PC-3 (cell line): Measurements from ENCODE around the gene ZNF79. TPM values are rescaled to one million over a fixed set of nuclear protein-coding genes. Genes with fewer than 3 reads are reported as not detected.

Experiments
- ATAC-seq: fragments of 200-7000 bp; cut with Tn5 transposase; 2 replicates; pipeline ENCODE4 v1.9.1; 2020; ENCODE audit warnings: mild to moderate bottlenecking, moderate library complexity
- BruUV-seq: library from RNA; stranded (reverse); fragments of 400-500 nt; replicated peaks from 2 replicates; lab custom pipeline; 2021; lab: Mats Ljungman, UMichigan
- CTCF ChIA-PET: fragments of 300-600 bp; sonication (Branson Sonifier 250); formaldehyde crosslinking; loops from one replicate; lab custom pipeline; 2022; ENCODE audit warnings: antibody characterized with exemption; lab: Charles Lee
- POLR2A ChIA-PET: fragments of 300-600 bp; sonication (Branson Sonifier 250); formaldehyde crosslinking; loops from one replicate; lab custom pipeline; 2022; ENCODE audit warnings: antibody characterized with exemption; ENCODE audit not compliant: unreplicated experiment; lab: Charles Lee
- DNase-seq: peaks from one replicate; pipeline ENCODE4 v3.0.0-alpha.2; 2015
- H2AFZ ChIP-seq: fragments of 300-600 bp; sonication (generic); 2 replicates; pipeline ENCODE4 v1.6.0; 2016; ENCODE audit warnings: antibody characterized with exemption, low read length
- H3F3A ChIP-seq: fragments of 300-600 bp; sonication (generic); one replicate; pipeline ENCODE4 v1.6.0; 2017; ENCODE audit warnings: antibody characterized with exemption, low read length, control low read depth, mild to moderate bottlenecking; ENCODE audit not compliant: unreplicated experiment
- H3K27ac ChIP-seq: fragments of 300-600 bp; sonication (generic); 2 replicates; pipeline ENCODE4 v1.5.1; 2016; ENCODE audit warnings: mild to moderate bottlenecking, low read length
- H3K27me3 ChIP-seq: fragments of 300-600 bp; sonication (generic); 2 replicates; pipeline ENCODE4 v1.6.1; 2016; ENCODE audit warnings: low read length, mixed read lengths
- H3K36me3 ChIP-seq: fragments of 300-600 bp; sonication (generic); 2 replicates; pipeline ENCODE4 v1.6.1; 2016; ENCODE audit warnings: low read depth, mixed run types, low read length, mixed read lengths
- H3K4me1 ChIP-seq: fragments of 300-600 bp; sonication (generic); 2 replicates; pipeline ENCODE4 v1.5.1; 2016; ENCODE audit warnings: low read length; ENCODE audit not compliant: insufficient read depth
- H3K4me2 ChIP-seq: fragments of 300-600 bp; sonication (generic); 2 replicates; pipeline ENCODE4 v1.6.0; 2016; ENCODE audit warnings: low read length
- H3K4me3 ChIP-seq: fragments of 300-600 bp; sonication (generic); 2 replicates; pipeline ENCODE4 v1.5.1; 2016; ENCODE audit warnings: mild to moderate bottlenecking, low read length, mixed read lengths
- H3K79me2 ChIP-seq: fragments of 300-600 bp; sonication (generic); 2 replicates; pipeline ENCODE4 v1.6.1; 2017; ENCODE audit warnings: low read length, mixed read lengths
- H3K9ac ChIP-seq: fragments of 300-600 bp; sonication (generic); 2 replicates; pipeline ENCODE4 v1.6.0; 2016; ENCODE audit warnings: mild to moderate bottlenecking, low read length
- H3K9me2 ChIP-seq: fragments of 300-600 bp; sonication (generic); replicated peaks from 2 replicates; pipeline ENCODE4 v1.6.1; 2016; ENCODE audit warnings: mixed run types, low read length, mixed read lengths
- H3K9me3 ChIP-seq: fragments of 300-600 bp; sonication (generic); 2 replicates; pipeline ENCODE4 v1.6.1; 2016; ENCODE audit warnings: low read length, mixed read lengths
- H4K20me1 ChIP-seq: fragments of 300-600 bp; sonication (generic); 2 replicates; pipeline ENCODE4 v1.6.1; 2016; ENCODE audit warnings: low read length, mixed read lengths
- EZH2 ChIP-seq: fragments of 300-600 bp; sonication (generic); IDR thresholded peaks from one replicate; pipeline ENCODE4 v1.6.1; 2017; ENCODE audit warnings: antibody characterized with exemption, mild to moderate bottlenecking, low read length; ENCODE audit not compliant: unreplicated experiment
- EZH2phosphoT487 ChIP-seq: fragments of 300-600 bp; sonication (generic); IDR thresholded peaks from 2 replicates; pipeline ENCODE4 v1.6.1; 2018; ENCODE audit warnings: mild to moderate bottlenecking, antibody characterized with exemption, low read length, borderline replicate concordance
- intact Hi-C: fragments of 100-400 bp; cut with micrococcal nuclease; formaldehyde crosslinking; loops from 2 replicates; pipeline ENCODE4 v1.9.0; 2023
- total RNA-seq: library from RNA; depleted of rRNA; stranded (reverse); fragments of >200 nt; gene quantifications from 2 replicates; pipeline ENCODE4 v1.2.3, GENCODE V29; 2014
- TF ChIP-seq, protein P1 (sequence below): fragments of 300-600 bp; sonication (generic); conservative IDR thresholded peaks from 2 replicates; pipeline ENCODE4 v1.5.1; 2017; ENCODE audit warnings: antibody characterized with exemption, low read depth, mild to moderate bottlenecking, low read length

The ZNF79 gene
- total RNA-seq, 1 experiment from 2014 or later, result 4.9 TPM

DNA sequence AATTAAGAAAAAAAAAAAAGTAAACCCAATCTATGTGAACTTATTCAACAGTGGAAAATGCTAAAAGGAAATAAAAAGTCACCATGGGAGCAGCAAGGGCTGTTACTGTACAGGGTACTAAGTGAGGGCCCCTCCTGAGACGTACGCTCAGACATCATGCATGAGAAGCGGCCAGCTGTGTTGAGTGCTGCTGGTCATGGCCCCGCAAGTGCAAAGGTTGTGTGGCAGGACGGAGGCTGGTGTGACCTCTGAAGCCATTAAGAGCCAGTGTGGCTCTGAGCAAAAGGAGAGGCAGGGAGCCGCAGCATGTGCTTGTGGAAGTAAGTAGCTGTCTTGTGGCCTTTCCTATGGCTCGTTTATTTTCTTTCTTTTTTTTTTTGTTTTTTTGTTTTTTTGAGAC lies 3.1 kb upstream of the ZNF79 start:
- no peak overlapping the region for H2AFZ ChIP-seq
- H3F3A ChIP-seq, result peaks cover 4% of the 10 kb centered on the region
- no peak overlapping the region for H3K27ac ChIP-seq
- H3K27me3 ChIP-seq, result no peaks in the 10 kb centered on the region
- H4K20me1 ChIP-seq, result no peaks in the 10 kb centered on the region
- H3K4me2 ChIP-seq, result no peak overlapping the region
- peaks cover 40% of the 10 kb centered on the region for H3K79me2 ChIP-seq
- no peaks in the 10 kb centered on the region for H3K36me3 ChIP-seq
- H3K9me3 ChIP-seq, result no peaks in the 10 kb centered on the region
- ATAC-seq (no peak), DNase-seq (no peak)
- H3K4me1 ChIP-seq, result peaks cover 51% of the 10 kb centered on the region
- H3K9me2 ChIP-seq, result no peaks in the 10 kb centered on the region
- no peak overlapping the region for H3K9ac ChIP-seq
- ChIA-PET POLR2A (no interaction called here), CTCF (no interaction called here)
- H3K4me3 ChIP-seq, result no peak overlapping the region
- intact Hi-C loops, result no loop called here
- TF ChIP-seq EZH2, result no peak
- TF ChIP-seq EZH2phosphoT487, result no peak
- no TSS peak for BruUV-seq

DNA sequence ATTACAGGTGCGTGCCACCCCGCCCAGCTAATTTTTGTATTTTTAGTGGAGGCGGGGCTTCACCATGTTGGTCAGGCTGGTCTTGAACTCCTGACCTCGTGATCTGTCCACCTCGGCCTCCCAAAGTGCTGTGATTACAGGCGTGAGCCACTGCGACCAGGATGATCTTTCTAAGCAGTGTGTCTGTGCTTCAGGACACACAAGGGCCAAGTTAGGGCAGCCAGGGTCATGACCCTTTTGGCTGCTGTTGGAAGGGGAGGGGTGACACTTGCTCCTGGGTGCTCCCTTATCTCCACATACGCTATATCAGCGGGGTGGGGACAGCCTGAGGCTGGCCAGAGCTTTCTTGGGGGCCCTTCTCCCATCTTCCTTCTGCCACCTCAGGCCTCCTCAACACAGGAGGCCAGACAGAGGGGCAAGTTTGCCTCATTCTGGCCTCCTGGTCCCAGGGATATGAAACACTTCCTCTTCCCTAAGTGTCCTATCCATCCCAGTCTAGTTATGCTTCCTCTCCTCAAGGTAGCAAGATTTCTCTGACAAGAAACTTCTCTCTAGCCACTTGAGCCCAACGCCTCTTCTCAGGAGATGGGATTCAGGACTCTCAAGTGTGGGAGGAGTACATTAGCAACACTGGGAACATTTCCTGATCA lies 1.9 kb upstream of the ZNF79 start:
- Histone ChIP-seq H2AFZ (no peak overlapping the region), H3K79me2 (peaks cover 49% of the 10 kb centered on the region), H3K9me3 (no peaks in the 10 kb centered on the region), H4K20me1 (no peaks in the 10 kb centered on the region), H3K36me3 (no peaks in the 10 kb centered on the region), H3K4me2 (peak overlapping the region; percentile 92), H3K27ac (peak overlapping the region; percentile 12; the same call in 1 of the 2 replicates), H3K27me3 (no peaks in the 10 kb centered on the region), H3K9me2 (no peaks in the 10 kb centered on the region), H3K9ac (no peak overlapping the region), H3F3A (peaks cover 4% of the 10 kb centered on the region), H3K4me3 (peak overlapping the region; percentile 97; the same call in 1 of the 2 replicates), H3K4me1 (peaks cover 51% of the 10 kb centered on the region)
- TF ChIP-seq EZH2phosphoT487, result no peak
- TF ChIP-seq, protein P1, sequence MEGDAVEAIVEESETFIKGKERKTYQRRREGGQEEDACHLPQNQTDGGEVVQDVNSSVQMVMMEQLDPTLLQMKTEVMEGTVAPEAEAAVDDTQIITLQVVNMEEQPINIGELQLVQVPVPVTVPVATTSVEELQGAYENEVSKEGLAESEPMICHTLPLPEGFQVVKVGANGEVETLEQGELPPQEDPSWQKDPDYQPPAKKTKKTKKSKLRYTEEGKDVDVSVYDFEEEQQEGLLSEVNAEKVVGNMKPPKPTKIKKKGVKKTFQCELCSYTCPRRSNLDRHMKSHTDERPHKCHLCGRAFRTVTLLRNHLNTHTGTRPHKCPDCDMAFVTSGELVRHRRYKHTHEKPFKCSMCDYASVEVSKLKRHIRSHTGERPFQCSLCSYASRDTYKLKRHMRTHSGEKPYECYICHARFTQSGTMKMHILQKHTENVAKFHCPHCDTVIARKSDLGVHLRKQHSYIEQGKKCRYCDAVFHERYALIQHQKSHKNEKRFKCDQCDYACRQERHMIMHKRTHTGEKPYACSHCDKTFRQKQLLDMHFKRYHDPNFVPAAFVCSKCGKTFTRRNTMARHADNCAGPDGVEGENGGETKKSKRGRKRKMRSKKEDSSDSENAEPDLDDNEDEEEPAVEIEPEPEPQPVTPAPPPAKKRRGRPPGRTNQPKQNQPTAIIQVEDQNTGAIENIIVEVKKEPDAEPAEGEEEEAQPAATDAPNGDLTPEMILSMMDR, result no peak
- no peak for TF ChIP-seq EZH2
- intact Hi-C loops, result no loop called here
- CTCF ChIA-PET, result no interaction called here
- no TSS peak for BruUV-seq
- DNase-seq (no peak), ATAC-seq (no peak)
- POLR2A ChIA-PET, result no interaction called here

DNA sequence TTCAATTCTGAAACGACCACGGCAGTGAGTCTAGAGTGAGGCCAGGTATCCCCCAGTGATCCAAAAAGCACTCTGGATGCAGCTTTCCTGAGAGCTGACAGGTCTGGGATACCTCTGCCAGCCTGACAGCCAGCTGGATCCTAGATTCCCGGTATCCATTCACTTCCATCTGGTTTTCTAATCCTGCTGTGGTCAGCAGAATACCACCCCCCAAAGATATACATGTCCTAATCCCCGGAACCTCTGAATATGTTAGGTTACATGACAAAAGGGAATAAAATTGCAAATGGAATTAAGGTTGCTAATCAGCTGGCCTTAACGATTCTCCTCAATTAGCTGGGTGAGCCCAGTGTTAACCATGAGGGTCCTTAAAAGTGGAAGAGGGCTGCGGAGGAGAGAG lies 1.4 kb upstream of the ZNF79 start:
- Histone ChIP-seq H3K9ac (peak overlapping the region; percentile 89; the same call in 1 of the 2 replicates), H4K20me1 (no peaks in the 10 kb centered on the region), H3K9me3 (no peaks in the 10 kb centered on the region), H3F3A (peaks cover 3% of the 10 kb centered on the region), H2AFZ (no peak overlapping the region), H3K9me2 (no peaks in the 10 kb centered on the region), H3K79me2 (peaks cover 53% of the 10 kb centered on the region), H3K4me1 (peaks cover 46% of the 10 kb centered on the region), H3K4me2 (peak overlapping the region; percentile 92), H3K27me3 (no peaks in the 10 kb centered on the region), H3K36me3 (no peaks in the 10 kb centered on the region), H3K4me3 (peak overlapping the region; percentile 97), H3K27ac (no peak overlapping the region)
- ATAC-seq, result no peak
- intact Hi-C loops, result no loop called here
- DNase-seq, result no peak
- TF ChIP-seq, protein P1, result no peak
- TF ChIP-seq EZH2phosphoT487 (no peak), EZH2 (no peak)
- BruUV-seq, result no TSS peak
- CTCF ChIA-PET, result interaction anchor here (0.7 kb wide), 1 partner anchor 312 kb away, joined by 4 read pairs; the partner anchor contains the start of gene TOR2A
- POLR2A ChIA-PET, result no interaction called here
